Measurements from ENCODE around the gene MUCL1.

The MUCL1 gene

GRCh38 chr12:54830199-54830598 is 24.1 kb upstream of the MUCL1 start:
- Histone ChIP-seq H4K12ac (ENCODE audit: low read depth, low read length) (no peak overlapping the region), H3K4me1 (ENCODE audit: control insufficient read depth in 1 of 2, insufficient read depth in 2 of 2, low read length in 2 of 2) (no peaks in the 10 kb centered on the region), H3K23ac (ENCODE audit: low read length) (no peak overlapping the region), H3K27ac (ENCODE audit: low read depth, low read length) (no peak overlapping the region), H2AFZ (ENCODE audit: insufficient read depth, low read length, poor library complexity) (no peak overlapping the region), H3K18ac (ENCODE audit: low read length) (no peak overlapping the region), H3K14ac (ENCODE audit: low read length) (no peak overlapping the region), H2BK5ac (ENCODE audit: low read depth, low read length, poor library complexity) (no peak overlapping the region), H3K4me3 (ENCODE audit: low read depth, low read length) (no peak overlapping the region), H3K79me2 (ENCODE audit: control insufficient read depth, insufficient read depth, low read length, poor library complexity) (no peaks in the 10 kb centered on the region), H3K9me3 (ENCODE audit: insufficient read depth, low read depth, low read length) (no peaks in the 10 kb centered on the region), H4K8ac (ENCODE audit: low read depth, low read length) (no peak overlapping the region), H4K91ac (ENCODE audit: low read depth, low read length) (no peak overlapping the region), H2BK12ac (ENCODE audit: low read length) (no peak overlapping the region), H3K9ac (ENCODE audit: low read length) (no peak overlapping the region), H3K4ac (ENCODE audit: low read depth, low read length) (no peak overlapping the region), H3K36me3 (ENCODE audit: control insufficient read depth in 1 of 2, insufficient read depth in 2 of 2, low read length in 2 of 2) (no peaks in the 10 kb centered on the region), H2BK120ac (ENCODE audit: insufficient read depth, low read length, poor library complexity) (no peak overlapping the region), H3K27me3 (ENCODE audit: insufficient read depth, low read length) (no peaks in the 10 kb centered on the region), H3K79me1 (ENCODE audit: low read length) (no peaks in the 10 kb centered on the region), H3K4me2 (ENCODE audit: low read length) (no peak overlapping the region), H2AK5ac (ENCODE audit: low read length) (no peak overlapping the region)
- DNase-seq = no peak

DNA sequence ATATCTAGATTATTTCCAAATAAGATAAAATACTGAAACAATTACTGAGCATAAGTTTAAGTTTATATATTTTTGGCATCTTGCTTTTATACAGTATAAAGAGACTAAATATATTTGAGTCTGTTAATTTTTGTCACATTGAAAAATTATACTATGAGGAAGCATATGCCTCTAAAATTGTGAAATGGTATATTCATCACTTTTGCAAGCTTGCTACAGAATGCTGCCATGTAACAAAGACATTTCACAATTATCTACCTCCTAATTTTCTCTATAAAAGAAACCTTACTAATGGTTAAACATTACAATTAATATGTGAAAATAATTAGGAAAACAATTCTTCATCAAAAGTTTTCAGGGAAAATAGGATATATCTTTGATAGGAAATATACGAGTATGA is 22.7 kb upstream of the MUCL1 start:
- Histone ChIP-seq H3K14ac (ENCODE audit: low read length) (no peak overlapping the region), H3K79me2 (ENCODE audit: control insufficient read depth, insufficient read depth, low read length, poor library complexity) (no peaks in the 10 kb centered on the region), H3K79me1 (ENCODE audit: low read length) (no peaks in the 10 kb centered on the region), H4K8ac (ENCODE audit: low read depth, low read length) (no peak overlapping the region), H3K4ac (ENCODE audit: low read depth, low read length) (no peak overlapping the region), H3K9me3 (ENCODE audit: insufficient read depth, low read depth, low read length) (no peaks in the 10 kb centered on the region), H3K27me3 (ENCODE audit: insufficient read depth, low read length) (no peaks in the 10 kb centered on the region), H4K12ac (ENCODE audit: low read depth, low read length) (no peak overlapping the region), H3K18ac (ENCODE audit: low read length) (no peak overlapping the region), H2AK5ac (ENCODE audit: low read length) (no peak overlapping the region), H3K4me2 (ENCODE audit: low read length) (no peak overlapping the region), H4K91ac (ENCODE audit: low read depth, low read length) (no peak overlapping the region), H2BK5ac (ENCODE audit: low read depth, low read length, poor library complexity) (no peak overlapping the region), H3K9ac (ENCODE audit: low read length) (no peak overlapping the region), H3K23ac (ENCODE audit: low read length) (no peak overlapping the region), H2AFZ (ENCODE audit: insufficient read depth, low read length, poor library complexity) (no peak overlapping the region), H3K27ac (ENCODE audit: low read depth, low read length) (no peak overlapping the region), H3K4me1 (ENCODE audit: control insufficient read depth in 1 of 2, insufficient read depth in 2 of 2, low read length in 2 of 2) (no peaks in the 10 kb centered on the region), H2BK12ac (ENCODE audit: low read length) (no peak overlapping the region), H2BK120ac (ENCODE audit: insufficient read depth, low read length, poor library complexity) (no peak overlapping the region), H3K4me3 (ENCODE audit: low read depth, low read length) (no peak overlapping the region), H3K36me3 (ENCODE audit: control insufficient read depth in 1 of 2, insufficient read depth in 2 of 2, low read length in 2 of 2) (no peaks in the 10 kb centered on the region)
- 100% methylated on average over 1 of the region's 1 CpG for WGBS (ENCODE audit: extremely low coverage, insufficient coverage, insufficient read length)
- no peak for DNase-seq

GRCh38 chr12:54840244-54840865 is 14.0 kb upstream of the MUCL1 start:
- Histone ChIP-seq H3K4me3 (ENCODE audit: low read depth, low read length) (no peak overlapping the region), H3K27ac (ENCODE audit: low read depth, low read length) (no peak overlapping the region), H3K9me3 (ENCODE audit: insufficient read depth, low read depth, low read length) (no peaks in the 10 kb centered on the region), H3K9ac (ENCODE audit: low read length) (no peak overlapping the region), H3K36me3 (ENCODE audit: control insufficient read depth in 1 of 2, insufficient read depth in 2 of 2, low read length in 2 of 2) (no peaks in the 10 kb centered on the region), H3K79me1 (ENCODE audit: low read length) (no peaks in the 10 kb centered on the region), H4K91ac (ENCODE audit: low read depth, low read length) (no peak overlapping the region), H4K12ac (ENCODE audit: low read depth, low read length) (no peak overlapping the region), H2BK120ac (ENCODE audit: insufficient read depth, low read length, poor library complexity) (no peak overlapping the region), H2BK5ac (ENCODE audit: low read depth, low read length, poor library complexity) (no peak overlapping the region), H2AFZ (ENCODE audit: insufficient read depth, low read length, poor library complexity) (no peak overlapping the region), H3K4me2 (ENCODE audit: low read length) (no peak overlapping the region), H4K8ac (ENCODE audit: low read depth, low read length) (no peak overlapping the region), H2AK5ac (ENCODE audit: low read length) (no peak overlapping the region), H3K14ac (ENCODE audit: low read length) (no peak overlapping the region), H2BK12ac (ENCODE audit: low read length) (no peak overlapping the region), H3K79me2 (ENCODE audit: control insufficient read depth, insufficient read depth, low read length, poor library complexity) (no peaks in the 10 kb centered on the region), H3K18ac (ENCODE audit: low read length) (no peak overlapping the region), H3K27me3 (ENCODE audit: insufficient read depth, low read length) (no peaks in the 10 kb centered on the region), H3K4me1 (ENCODE audit: control insufficient read depth in 1 of 2, insufficient read depth in 2 of 2, low read length in 2 of 2) (no peaks in the 10 kb centered on the region), H3K4ac (ENCODE audit: low read depth, low read length) (no peak overlapping the region), H3K23ac (ENCODE audit: low read length) (no peak overlapping the region)
- DNase-seq = no peak
- WGBS (ENCODE audit: extremely low coverage, insufficient coverage, insufficient read length) = no CpG with 5 or more reads among the region's 3 CpGs

DNA sequence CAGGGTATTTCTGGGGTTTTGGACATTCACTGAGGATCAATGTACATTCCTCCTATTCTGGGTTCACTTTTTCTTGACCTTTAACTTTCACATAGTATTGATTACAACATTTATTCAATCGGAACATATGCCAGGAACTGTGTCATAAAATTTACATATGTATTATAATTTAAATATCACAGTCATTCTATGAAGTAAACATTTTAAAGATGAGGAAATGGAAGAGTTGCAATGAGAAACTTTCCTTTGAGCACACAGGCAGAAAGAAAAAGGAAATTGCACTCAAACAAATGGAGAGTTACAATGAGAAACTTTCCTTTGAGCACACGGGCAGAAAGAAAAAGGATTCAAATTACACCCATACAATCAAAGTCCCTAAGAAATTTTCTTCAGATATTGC is 3.1 kb downstream of the MUCL1 start:
- Histone ChIP-seq H3K27me3 (ENCODE audit: insufficient read depth, low read length) (no peaks in the 10 kb centered on the region), H2BK12ac (ENCODE audit: low read length) (no peak overlapping the region), H2BK5ac (ENCODE audit: low read depth, low read length, poor library complexity) (no peak overlapping the region), H3K36me3 (ENCODE audit: control insufficient read depth in 1 of 2, insufficient read depth in 2 of 2, low read length in 2 of 2) (no peaks in the 10 kb centered on the region), H3K4me3 (ENCODE audit: low read depth, low read length) (no peak overlapping the region), H2AFZ (ENCODE audit: insufficient read depth, low read length, poor library complexity) (no peak overlapping the region), H4K8ac (ENCODE audit: low read depth, low read length) (no peak overlapping the region), H3K9me3 (ENCODE audit: insufficient read depth, low read depth, low read length) (no peaks in the 10 kb centered on the region), H3K79me1 (ENCODE audit: low read length) (no peaks in the 10 kb centered on the region), H3K4me1 (ENCODE audit: control insufficient read depth in 1 of 2, insufficient read depth in 2 of 2, low read length in 2 of 2) (no peaks in the 10 kb centered on the region), H2BK120ac (ENCODE audit: insufficient read depth, low read length, poor library complexity) (no peak overlapping the region), H3K4ac (ENCODE audit: low read depth, low read length) (no peak overlapping the region), H4K91ac (ENCODE audit: low read depth, low read length) (no peak overlapping the region), H3K14ac (ENCODE audit: low read length) (no peak overlapping the region), H3K9ac (ENCODE audit: low read length) (no peak overlapping the region), H3K79me2 (ENCODE audit: control insufficient read depth, insufficient read depth, low read length, poor library complexity) (no peaks in the 10 kb centered on the region), H4K12ac (ENCODE audit: low read depth, low read length) (no peak overlapping the region), H3K27ac (ENCODE audit: low read depth, low read length) (no peak overlapping the region), H2AK5ac (ENCODE audit: low read length) (no peak overlapping the region), H3K18ac (ENCODE audit: low read length) (no peak overlapping the region), H3K23ac (ENCODE audit: low read length) (no peak overlapping the region), H3K4me2 (ENCODE audit: low read length) (no peak overlapping the region)
- no CpG with 5 or more reads among the region's 2 CpGs for WGBS (ENCODE audit: extremely low coverage, insufficient coverage, insufficient read length)
- no peak for DNase-seq

Measured in trophoblast cell (in vitro differentiated cells and primary cell).